DND-41 (cell line): Measurements from ENCODE around the gene ZC3H6.

Experiments used
- ATAC-seq: fragments of 200-7000 bp; cut with Tn5 transposase; 3 replicates; pipeline ENCODE4 v1.9.1; 2021; ENCODE audit warnings: low read depth; ENCODE audit not compliant: insufficient read depth
- DNase-seq: peaks from one replicate; pipeline ENCODE4 v3.0.0-alpha.2; 2020
- H2AFZ ChIP-seq: 2 replicates; pipeline ENCODE4 v1.6.0; 2012; ENCODE audit warnings: low read depth, low read length
- H3K27ac ChIP-seq: 2 replicates; pipeline ENCODE4 v1.5.1; 2012; ENCODE audit warnings: low read length, inconsistent platforms
- H3K27me3 ChIP-seq: fragments of 200-600 bp; sonication (generic); 2 replicates; pipeline ENCODE4 v1.6.0; 2012; ENCODE audit warnings: low read length, mild to moderate bottlenecking, inconsistent platforms; ENCODE audit not compliant: insufficient read depth, poor library complexity
- H3K36me3 ChIP-seq: 2 replicates; pipeline ENCODE4 v1.5.1; 2012; ENCODE audit warnings: low read length, inconsistent platforms; ENCODE audit not compliant: insufficient read depth
- H3K4me1 ChIP-seq: 2 replicates; pipeline ENCODE4 v1.5.1; 2012; ENCODE audit warnings: mild to moderate bottlenecking, low read length; ENCODE audit not compliant: insufficient read depth
- H3K4me2 ChIP-seq: 2 replicates; pipeline ENCODE4 v1.6.0; 2012; ENCODE audit warnings: mild to moderate bottlenecking, moderate library complexity, low read length, inconsistent platforms; ENCODE audit not compliant: insufficient read depth
- H3K4me3 ChIP-seq, 2 experiments: fragments of 200-600 bp in 1 of 2; shearing (Covaris generic) in 1 of 2; 2 replicates each; pipeline ENCODE4 v1.5.1; 2012 to 2016; ENCODE audit warnings: inconsistent platforms in 2 of 2, low read length in 2 of 2, mild to moderate bottlenecking in 2 of 2, low read depth in 1 of 2, moderate library complexity in 1 of 2
- H3K79me2 ChIP-seq: 2 replicates; pipeline ENCODE4 v1.6.0; 2012; ENCODE audit warnings: low read length, inconsistent platforms; ENCODE audit not compliant: insufficient read depth
- H3K9ac ChIP-seq: 2 replicates; pipeline ENCODE4 v1.6.0; 2012; ENCODE audit warnings: low read depth, mild to moderate bottlenecking, inconsistent platforms, low read length, moderate library complexity
- H3K9me3 ChIP-seq: 2 replicates; pipeline ENCODE4 v1.5.1; 2012; ENCODE audit warnings: low read length, moderate library complexity, mild to moderate bottlenecking, inconsistent platforms; ENCODE audit not compliant: insufficient read depth, severe bottlenecking
- H4K20me1 ChIP-seq: 2 replicates; pipeline ENCODE4 v1.6.0; 2012; ENCODE audit warnings: low read length; ENCODE audit not compliant: insufficient read depth
- CTCF ChIP-seq: IDR thresholded peaks from 2 replicates; pipeline ENCODE4 v1.5.1; 2012; ENCODE audit warnings: borderline replicate concordance, low read length, moderate library complexity, mild to moderate bottlenecking; ENCODE audit not compliant: poor library complexity, severe bottlenecking; ENCODE audit errors: extremely low read depth
- EZH2 ChIP-seq: IDR thresholded peaks from 3 replicates; pipeline ENCODE4 v1.6.1; 2012; ENCODE audit warnings: borderline replicate concordance, low read depth, mild to moderate bottlenecking, moderate library complexity, low read length, inconsistent platforms; ENCODE audit not compliant: severe bottlenecking

ZC3H6 gene

GRCh38 chr2:112322919-112323318 is 47.5 kb downstream of the ZC3H6 start:
- H3K36me3 ChIP-seq: peaks cover 4% of the 10 kb centered on the region; the same call in 1 of the 2 replicates
- no peak for ATAC-seq
- no peaks in the 10 kb centered on the region for H3K9me3 ChIP-seq
- no peak overlapping the region for H2AFZ ChIP-seq
- no peak overlapping the region for H3K9ac ChIP-seq
- H3K79me2 ChIP-seq: no peaks in the 10 kb centered on the region
- no peak for DNase-seq
- H3K27ac ChIP-seq: no peak overlapping the region
- no peaks in the 10 kb centered on the region for H3K27me3 ChIP-seq
- no peak overlapping the region for H3K4me2 ChIP-seq
- no peak for TF ChIP-seq CTCF
- TF ChIP-seq EZH2: no peak
- H3K4me1 ChIP-seq: no peaks in the 10 kb centered on the region
- no peaks in the 10 kb centered on the region for H4K20me1 ChIP-seq
- no peak overlapping the region for H3K4me3 ChIP-seq

GRCh38 chr2:112332123-112332696 is 56.8 kb downstream of the ZC3H6 start:
- ATAC-seq: no peak

GRCh38 chr2:112335600-112335999 is 60.2 kb downstream of the ZC3H6 start:
- Histone ChIP-seq H3K9ac (no peak overlapping the region), H3K27me3 (no peaks in the 10 kb centered on the region), H3K27ac (no peak overlapping the region), H3K4me2 (no peak overlapping the region), H4K20me1 (no peaks in the 10 kb centered on the region), H3K4me1 (no peaks in the 10 kb centered on the region), H2AFZ (no peak overlapping the region), H3K79me2 (no peaks in the 10 kb centered on the region), H3K9me3 (no peaks in the 10 kb centered on the region), H3K36me3 (no peaks in the 10 kb centered on the region), H3K4me3 (no peak overlapping the region)
- no peak for TF ChIP-seq EZH2
- no peak for TF ChIP-seq CTCF
- DNase-seq (no peak), ATAC-seq (no peak)

More at GRCh38 chr2:112332123-112332696, 56.8 kb downstream of the ZC3H6 start:
- H3K9me3 ChIP-seq: no peaks in the 10 kb centered on the region
- H3K27ac ChIP-seq: no peak overlapping the region
- H3K36me3 ChIP-seq: peaks cover 3% of the 10 kb centered on the region; the same call in 1 of the 2 replicates
- H3K4me1 ChIP-seq: no peaks in the 10 kb centered on the region
- H4K20me1 ChIP-seq: no peaks in the 10 kb centered on the region
- H2AFZ ChIP-seq: no peak overlapping the region
- TF ChIP-seq CTCF (no peak), EZH2 (no peak)
- no peak overlapping the region for H3K4me2 ChIP-seq
- no peak overlapping the region for H3K4me3 ChIP-seq
- no peak for DNase-seq
- no peaks in the 10 kb centered on the region for H3K79me2 ChIP-seq
- H3K9ac ChIP-seq: no peak overlapping the region
- H3K27me3 ChIP-seq: no peaks in the 10 kb centered on the region

- H3K4me1 ChIP-seq: no peaks in the 10 kb centered on the region
- ATAC-seq: no peak
- no peaks in the 10 kb centered on the region for H4K20me1 ChIP-seq
- DNase-seq: no peak
- H3K9me3 ChIP-seq: no peaks in the 10 kb centered on the region
- H3K27ac ChIP-seq: no peak overlapping the region
- no peaks in the 10 kb centered on the region for H3K36me3 ChIP-seq
- TF ChIP-seq EZH2 (no peak), CTCF (no peak)
- no peak overlapping the region for H3K4me2 ChIP-seq
- no peak overlapping the region for H2AFZ ChIP-seq
- H3K79me2 ChIP-seq: no peaks in the 10 kb centered on the region
- no peaks in the 10 kb centered on the region for H3K27me3 ChIP-seq
- no peak overlapping the region for H3K4me3 ChIP-seq
- no peak overlapping the region for H3K9ac ChIP-seq
These were observed 64.6 kb downstream of the ZC3H6 start for GRCh38 chr2:112339986-112340385.
